ENCODE data around the gene TRIP10.

- TF ChIP-seq, protein P1, sequence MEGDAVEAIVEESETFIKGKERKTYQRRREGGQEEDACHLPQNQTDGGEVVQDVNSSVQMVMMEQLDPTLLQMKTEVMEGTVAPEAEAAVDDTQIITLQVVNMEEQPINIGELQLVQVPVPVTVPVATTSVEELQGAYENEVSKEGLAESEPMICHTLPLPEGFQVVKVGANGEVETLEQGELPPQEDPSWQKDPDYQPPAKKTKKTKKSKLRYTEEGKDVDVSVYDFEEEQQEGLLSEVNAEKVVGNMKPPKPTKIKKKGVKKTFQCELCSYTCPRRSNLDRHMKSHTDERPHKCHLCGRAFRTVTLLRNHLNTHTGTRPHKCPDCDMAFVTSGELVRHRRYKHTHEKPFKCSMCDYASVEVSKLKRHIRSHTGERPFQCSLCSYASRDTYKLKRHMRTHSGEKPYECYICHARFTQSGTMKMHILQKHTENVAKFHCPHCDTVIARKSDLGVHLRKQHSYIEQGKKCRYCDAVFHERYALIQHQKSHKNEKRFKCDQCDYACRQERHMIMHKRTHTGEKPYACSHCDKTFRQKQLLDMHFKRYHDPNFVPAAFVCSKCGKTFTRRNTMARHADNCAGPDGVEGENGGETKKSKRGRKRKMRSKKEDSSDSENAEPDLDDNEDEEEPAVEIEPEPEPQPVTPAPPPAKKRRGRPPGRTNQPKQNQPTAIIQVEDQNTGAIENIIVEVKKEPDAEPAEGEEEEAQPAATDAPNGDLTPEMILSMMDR (conservative IDR thresholded peaks at IDR 0.05 in 1 of 2, IDR thresholded peaks at IDR 0.05 in 1 of 2; ENCODE audit: extremely low read depth in 1 of 2, insufficient read depth in 1 of 2, low read depth in 1 of 2, low read length in 2 of 2): no peak
- TF ChIP-seq EZH2 (IDR thresholded peaks at IDR 0.05; ENCODE audit: borderline replicate concordance, low read length): no peak
These were observed 28.8 kb downstream of the TRIP10 start for GRCh38 chr19:6768236-6768785.
